Muscle of back (tissue), 13 donors: ENCODE results near the gene DNAJC10. TPM values are rescaled to one million over a fixed set of nuclear protein-coding genes. Genes with fewer than 3 reads are reported as not detected.
"Not testable (repeated sequence)": the region's sequence is repeated elsewhere in the genome, so short reads cannot be mapped to it uniquely, and the experiment has no call there.

Experiments used
- DNase-seq, 3 donors: peaks; one replicate each; pipeline versions ENCODE4 v3.0.0 to v3.0.0-alpha.2; 2013
- long read RNA-seq, 9 donors: transcript quantifications; one replicate each; lab custom pipeline, GENCODE V29; 2026
- polyA plus RNA-seq, 10 donors: library from polyadenylated mRNA; unstranded; fragments of 120-200 nt; gene quantifications; one replicate each; pipeline ENCODE4 v1.2.1, GENCODE V29; 2013; ENCODE audit not compliant: insufficient read length in 10 of 10

DNAJC10 gene
- polyA plus RNA-seq, result 10 to 100 TPM; 61.9 to 78.9 (median 69.5) TPM
- long read RNA-seq, donor 1, full-length matches to known transcripts, result 4 of 4 reads
- long read RNA-seq, donor 1, partial matches to known transcripts, result 0 of 4 reads
- long read RNA-seq, donor 1, other reads (novel, unspliced or antisense), result 0 of 4 reads
- long read RNA-seq, donor 2, full-length matches to known transcripts, result 3 of 3 reads
- long read RNA-seq, donor 2, partial matches to known transcripts, result 0 of 3 reads
- long read RNA-seq, donor 2, other reads (novel, unspliced or antisense), result 0 of 3 reads
- long read RNA-seq, donor 3, result 0 reads
- long read RNA-seq, donor 4, full-length matches to known transcripts, result 2 of 2 reads
- long read RNA-seq, donor 4, partial matches to known transcripts, result 0 of 2 reads
- long read RNA-seq, donor 4, other reads (novel, unspliced or antisense), result 0 of 2 reads
- long read RNA-seq, donor 5, full-length matches to known transcripts, result 6 of 6 reads
- long read RNA-seq, donor 5, partial matches to known transcripts, result 0 of 6 reads
- long read RNA-seq, donor 5, other reads (novel, unspliced or antisense), result 0 of 6 reads
- long read RNA-seq, donor 6, full-length matches to known transcripts, result 9 of 15 reads
- long read RNA-seq, donor 6, partial matches to known transcripts, result 6 of 15 reads
- long read RNA-seq, donor 6, other reads (novel, unspliced or antisense), result 0 of 15 reads
- long read RNA-seq, donor 7, full-length matches to known transcripts, result 4 of 4 reads
- long read RNA-seq, donor 7, partial matches to known transcripts, result 0 of 4 reads
- long read RNA-seq, donor 7, other reads (novel, unspliced or antisense), result 0 of 4 reads
- long read RNA-seq, donor 8, full-length matches to known transcripts, result 3 of 8 reads
- long read RNA-seq, donor 8, partial matches to known transcripts, result 5 of 8 reads
- long read RNA-seq, donor 8, other reads (novel, unspliced or antisense), result 0 of 8 reads
- long read RNA-seq, donor 9, result 0 reads

GRCh38 chr2:182715892-182716649 is at the start of gene DNAJC10:
TSS of gene DNAJC10 (plus strand) at chr2:182716257. CDS start at chr2:182718087, 1,830 bp downstream.
- peak; percentile 87 to 97 (median 92) for DNase-seq

GRCh38 chr2:182666674-182667314 is 49.3 kb upstream of the DNAJC10 start:
- no peak for DNase-seq

GRCh38 chr2:182667315-182667695 is 48.8 kb upstream of the DNAJC10 start:
- DNase-seq, result no peak

GRCh38 chr2:182668671-182669070 is 47.4 kb upstream of the DNAJC10 start:
- DNase-seq, result no peak

GRCh38 chr2:182672466-182673165 is 43.4 kb upstream of the DNAJC10 start:
- no peak for DNase-seq

GRCh38 chr2:182680837-182681236 is 35.2 kb upstream of the DNAJC10 start:
- no peak for DNase-seq

- peak in 1 of 3 donors; percentile 2 for DNase-seq
These were observed 33.8 kb upstream of the DNAJC10 start for GRCh38 chr2:182682210-182682609.

GRCh38 chr2:182685559-182685958 is 30.5 kb upstream of the DNAJC10 start:
- DNase-seq, result no peak

GRCh38 chr2:182686763-182687162 is 29.3 kb upstream of the DNAJC10 start:
- DNase-seq, result not testable (repeated sequence)

- DNase-seq, result no peak
These were observed 21.9 kb upstream of the DNAJC10 start for GRCh38 chr2:182694189-182694588.

GRCh38 chr2:182695776-182696175 is 20.3 kb upstream of the DNAJC10 start:
- no peak for DNase-seq

GRCh38 chr2:182698671-182699070 is 17.4 kb upstream of the DNAJC10 start:
- DNase-seq, result no peak

- DNase-seq, result no peak
These were observed 10.3 kb upstream of the DNAJC10 start for GRCh38 chr2:182705761-182706160.

- no peak for DNase-seq
These were observed 9.3 kb upstream of the DNAJC10 start for GRCh38 chr2:182706751-182707150.

- DNase-seq, result peak; percentile 1 to 10 (median 4)
These were observed 2.5 kb upstream of the DNAJC10 start for GRCh38 chr2:182713601-182714000.

GRCh38 chr2:182715121-182715891 is 751 bp upstream of the DNAJC10 start:
- peak in 2 of 3 donors; percentile 1 to 12 for DNase-seq

- DNase-seq, result no peak
These were observed 558 bp downstream of the DNAJC10 start for GRCh38 chr2:182716650-182716979.

GRCh38 chr2:182717416-182717815 is 1.4 kb downstream of the DNAJC10 start:
- peak in 1 of 3 donors; percentile 6 for DNase-seq

- no peak for DNase-seq
These were observed 1.8 kb downstream of the DNAJC10 start for GRCh38 chr2:182717816-182718215.

- DNase-seq, result no peak
These were observed 2.4 kb downstream of the DNAJC10 start for GRCh38 chr2:182718459-182718858.
